ENCODE results near the gene CST9.

CST9 gene

GRCh38 chr20:23605867-23606651 lies at the start of gene CST9:
TSS of gene CST9 (minus strand) at chr20:23605917. CDS start at chr20:23605864, 53 bp downstream.
- TF ChIP-seq GATA3 (IDR thresholded peaks at IDR 0.05; ENCODE audit: low read depth, low read length): no peak
- no peak for TF ChIP-seq GATA2 (IDR thresholded peaks at IDR 0.05; ENCODE audit: low read depth, low read length)

GRCh38 chr20:23654717-23655116 lies 49.0 kb upstream of the CST9 start:
- TF ChIP-seq GATA2 (IDR thresholded peaks at IDR 0.05; ENCODE audit: low read depth, low read length) (no peak), GATA3 (IDR thresholded peaks at IDR 0.05; ENCODE audit: low read depth, low read length) (no peak)

- TF ChIP-seq GATA3 (IDR thresholded peaks at IDR 0.05; ENCODE audit: low read depth, low read length) (no peak), GATA2 (IDR thresholded peaks at IDR 0.05; ENCODE audit: low read depth, low read length) (no peak)
Observed at GRCh38 chr20:23654000-23654399, 48.3 kb upstream of the CST9 start.

- TF ChIP-seq GATA2 (IDR thresholded peaks at IDR 0.05; ENCODE audit: low read depth, low read length) (no peak), GATA3 (IDR thresholded peaks at IDR 0.05; ENCODE audit: low read depth, low read length) (no peak)
Observed at GRCh38 chr20:23653400-23653938, 47.8 kb upstream of the CST9 start.

- TF ChIP-seq GATA2 (IDR thresholded peaks at IDR 0.05; ENCODE audit: low read depth, low read length) (no peak), GATA3 (IDR thresholded peaks at IDR 0.05; ENCODE audit: low read depth, low read length) (no peak)
Observed at GRCh38 chr20:23652926-23653325, 47.2 kb upstream of the CST9 start.

GRCh38 chr20:23652371-23652770 lies 46.7 kb upstream of the CST9 start:
- TF ChIP-seq GATA3 (IDR thresholded peaks at IDR 0.05; ENCODE audit: low read depth, low read length): no peak

GRCh38 chr20:23651117-23651516 lies 45.4 kb upstream of the CST9 start:
- no peak for TF ChIP-seq GATA3 (IDR thresholded peaks at IDR 0.05; ENCODE audit: low read depth, low read length)
- no peak for TF ChIP-seq GATA2 (IDR thresholded peaks at IDR 0.05; ENCODE audit: low read depth, low read length)

GRCh38 chr20:23649830-23650417 lies 44.2 kb upstream of the CST9 start:
- no peak for TF ChIP-seq GATA3 (IDR thresholded peaks at IDR 0.05; ENCODE audit: low read depth, low read length)
- TF ChIP-seq GATA2 (IDR thresholded peaks at IDR 0.05; ENCODE audit: low read depth, low read length): no peak

- TF ChIP-seq GATA2 (IDR thresholded peaks at IDR 0.05; ENCODE audit: low read depth, low read length) (no peak), GATA3 (IDR thresholded peaks at IDR 0.05; ENCODE audit: low read depth, low read length) (no peak)
Observed at GRCh38 chr20:23649242-23649641, 43.5 kb upstream of the CST9 start.

GRCh38 chr20:23647346-23647745 lies 41.6 kb upstream of the CST9 start:
- no peak for TF ChIP-seq GATA2 (IDR thresholded peaks at IDR 0.05; ENCODE audit: low read depth, low read length)
- TF ChIP-seq GATA3 (IDR thresholded peaks at IDR 0.05; ENCODE audit: low read depth, low read length): no peak

- no peak for TF ChIP-seq GATA2 (IDR thresholded peaks at IDR 0.05; ENCODE audit: low read depth, low read length)
- no peak for TF ChIP-seq GATA3 (IDR thresholded peaks at IDR 0.05; ENCODE audit: low read depth, low read length)
Observed at GRCh38 chr20:23646106-23646873, 40.6 kb upstream of the CST9 start.

- TF ChIP-seq GATA2 (IDR thresholded peaks at IDR 0.05; ENCODE audit: low read depth, low read length) (no peak), GATA3 (IDR thresholded peaks at IDR 0.05; ENCODE audit: low read depth, low read length) (no peak)
Observed at GRCh38 chr20:23645575-23645974, 39.9 kb upstream of the CST9 start.

GRCh38 chr20:23644164-23644563 lies 38.4 kb upstream of the CST9 start:
- no peak for TF ChIP-seq GATA3 (IDR thresholded peaks at IDR 0.05; ENCODE audit: low read depth, low read length)
- no peak for TF ChIP-seq GATA2 (IDR thresholded peaks at IDR 0.05; ENCODE audit: low read depth, low read length)

- TF ChIP-seq GATA2 (IDR thresholded peaks at IDR 0.05; ENCODE audit: low read depth, low read length) (no peak), GATA3 (IDR thresholded peaks at IDR 0.05; ENCODE audit: low read depth, low read length) (no peak)
Observed at GRCh38 chr20:23643659-23644058, 37.9 kb upstream of the CST9 start.
